Left renal cortex interstitium (tissue), 4 donors: ENCODE results near the gene DISC1. TPM values are rescaled to one million over a fixed set of nuclear protein-coding genes. Genes with fewer than 3 reads are reported as not detected.
"Not testable (repeated sequence)": the region's sequence is repeated elsewhere in the genome, so short reads cannot be mapped to it uniquely, and the experiment has no call there.

Source experiments
- DNase-seq, 4 donors: peaks; one replicate each; pipeline ENCODE4 v3.0.0-alpha.2; 2013; ENCODE audit warnings: low read depth in 4 of 4, low spot score in 2 of 4, missing footprints in 1 of 4
- polyA plus RNA-seq, 4 donors: library from polyadenylated mRNA; unstranded; fragments of 120-200 nt; gene quantifications; one replicate each; pipeline ENCODE4 v1.2.1, GENCODE V29; 2013; ENCODE audit not compliant: insufficient read length in 4 of 4

DISC1 gene
- polyA plus RNA-seq, 4 donors = 5.3 to 6.6 (median 5.6) TPM

DNA sequence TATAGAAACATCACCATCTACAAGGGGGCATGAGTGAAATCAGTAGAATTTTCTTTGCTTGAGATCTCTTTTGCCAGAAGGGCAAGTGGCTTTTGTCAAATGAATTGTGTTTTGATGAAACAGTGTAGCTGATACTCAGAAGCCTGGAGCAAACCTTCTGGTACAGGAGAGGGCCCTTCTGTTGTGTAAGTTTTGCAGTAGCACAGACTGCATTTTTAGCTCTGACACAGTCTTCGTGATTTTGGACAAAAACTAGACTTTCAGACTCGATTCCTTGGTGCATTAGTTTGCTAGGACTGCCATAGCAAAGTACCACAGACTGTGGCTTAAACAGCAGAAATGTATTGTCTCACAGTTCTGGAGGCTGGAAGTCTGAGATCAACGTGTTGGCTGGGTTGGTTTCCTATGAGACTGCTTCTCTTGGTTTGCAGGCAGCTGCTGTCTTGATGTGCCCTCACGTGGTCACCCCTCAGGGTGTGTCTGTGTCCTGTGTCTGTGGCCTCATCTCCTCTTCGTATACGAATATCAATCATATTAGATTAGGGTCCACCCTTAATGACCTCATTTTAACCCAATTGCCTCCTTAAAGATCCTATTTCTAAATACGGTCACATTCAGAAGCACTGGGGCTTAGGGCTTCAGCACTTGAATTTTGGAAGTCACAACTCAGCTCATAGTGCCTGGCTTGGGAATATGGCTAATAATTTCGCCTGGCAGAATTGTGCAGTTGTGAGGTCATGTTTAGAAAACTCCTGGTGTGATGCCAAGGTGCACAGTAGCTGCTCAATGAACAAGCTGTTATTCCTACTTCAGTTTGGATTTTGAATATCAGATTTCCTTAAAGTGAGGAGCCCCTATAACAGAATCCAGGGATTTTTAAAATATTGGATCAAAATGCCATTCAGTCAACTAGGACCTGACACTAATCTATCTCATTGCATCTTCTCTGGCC is 21.2 kb upstream of the DISC1 start:
- no peak for DNase-seq

DNA sequence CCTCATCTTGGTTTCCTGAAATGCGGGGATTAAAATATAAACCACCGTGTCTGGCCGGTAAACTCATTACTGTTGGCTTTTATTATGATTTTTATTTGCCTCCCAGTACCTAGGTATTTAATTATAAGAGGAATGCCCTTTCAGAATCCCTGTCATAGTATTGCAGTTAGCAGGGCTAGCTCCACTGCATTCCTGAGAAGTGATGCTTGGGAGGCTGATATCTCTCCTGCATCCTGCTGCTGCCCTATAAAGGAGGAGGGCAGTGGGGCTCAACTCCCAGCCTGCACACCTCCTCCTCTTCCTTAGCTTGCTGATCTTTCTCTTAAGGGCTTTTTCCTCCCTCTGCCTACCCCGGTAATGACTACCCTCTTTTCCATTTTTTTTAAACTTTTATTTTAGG is 19.9 kb upstream of the DISC1 start:
- DNase-seq = no peak

DNA sequence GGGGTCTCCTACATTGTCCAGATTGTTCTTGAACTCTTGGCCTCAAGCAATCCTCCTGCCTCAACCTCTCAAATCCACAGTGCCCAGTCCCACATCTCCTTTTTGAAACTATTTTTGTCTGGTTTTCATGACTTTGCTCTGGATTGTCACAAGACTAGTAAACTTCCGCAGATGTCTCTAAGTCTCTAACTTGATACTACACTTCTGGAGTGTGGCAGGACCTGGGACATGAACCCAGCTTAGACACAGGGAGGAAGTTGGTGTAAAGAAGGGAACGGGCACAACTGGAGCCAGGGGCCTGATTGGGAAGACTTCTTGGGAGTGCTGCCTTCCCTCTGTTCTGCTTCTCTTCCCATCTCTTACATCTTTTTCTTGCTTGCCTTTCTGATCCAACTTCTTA is 16.2 kb upstream of the DISC1 start:
- DNase-seq = no peak

DNA sequence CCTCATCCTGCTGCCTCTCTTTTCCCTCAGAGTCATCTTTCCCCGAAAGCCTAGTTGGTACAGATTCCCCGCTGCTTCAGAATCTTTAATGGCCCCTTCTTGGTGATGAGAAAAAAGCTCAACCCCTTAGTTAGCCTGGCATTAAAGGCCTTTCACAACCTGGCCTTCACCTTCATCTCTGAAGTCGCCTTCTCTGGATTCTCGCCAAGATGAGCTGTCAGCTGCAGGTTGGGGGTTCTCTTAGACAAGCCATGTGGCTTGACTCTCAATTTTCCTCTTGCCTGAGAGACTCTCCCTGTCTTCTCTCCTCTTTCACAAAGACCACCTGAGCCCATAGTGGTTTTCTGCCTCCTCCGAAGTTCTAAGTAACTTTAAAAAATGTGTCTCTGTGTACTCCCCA is 15.5 kb upstream of the DISC1 start:
- DNase-seq = no peak

GRCh38 chr1:231611851-231612250 is 14.7 kb upstream of the DISC1 start:
- DNase-seq = no peak

- DNase-seq = no peak
Observed at GRCh38 chr1:231612393-231613089, 14.0 kb upstream of the DISC1 start.

DNA sequence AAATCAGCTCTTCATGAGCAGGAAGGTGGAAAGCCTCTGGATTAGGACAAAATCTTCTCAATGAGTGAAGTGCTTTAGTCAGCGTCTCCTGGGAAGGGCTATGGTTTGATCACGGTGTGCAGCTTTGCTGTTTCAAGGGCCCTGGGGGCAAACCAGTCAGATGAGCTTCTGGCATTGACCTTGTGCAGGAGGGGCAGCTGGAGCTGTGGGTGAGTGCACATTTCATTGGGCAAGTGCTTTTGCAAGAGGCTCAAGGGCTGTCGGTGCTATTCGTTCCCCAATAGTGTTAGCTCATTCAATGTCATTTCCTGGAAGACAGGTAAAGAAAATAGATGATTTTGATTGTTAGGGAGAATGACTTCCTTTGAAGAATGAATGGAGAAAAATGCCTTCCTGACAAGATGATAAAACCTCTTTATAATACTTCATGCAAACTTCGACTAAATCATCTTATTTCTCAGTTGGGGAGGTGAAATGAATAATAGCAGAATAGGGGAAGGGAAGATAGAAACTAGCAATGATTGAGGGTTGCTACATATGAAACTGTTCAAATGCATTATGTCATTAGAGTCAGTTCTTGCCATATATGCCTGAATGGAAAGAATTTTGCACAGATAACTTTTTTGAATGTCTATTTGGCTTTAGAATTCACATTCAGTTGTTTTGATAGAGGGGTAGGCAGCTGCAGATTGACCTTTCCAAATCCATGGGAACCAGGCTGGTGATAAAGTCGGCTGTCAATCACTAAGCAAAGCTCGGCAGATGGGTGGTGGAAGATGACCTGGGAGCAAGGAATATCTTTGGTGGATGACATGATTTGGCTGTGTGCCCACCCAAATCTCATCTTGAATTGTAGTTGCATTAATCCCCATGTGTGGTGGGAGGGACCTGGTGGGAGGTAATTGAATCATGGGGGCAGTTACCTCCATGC is 12.9 kb upstream of the DISC1 start:
- DNase-seq = no peak

GRCh38 chr1:231616667-231617066 is 9.9 kb upstream of the DISC1 start:
- DNase-seq = no peak

- no peak for DNase-seq
Observed at GRCh38 chr1:231618609-231619256, 7.9 kb upstream of the DISC1 start.

DNA sequence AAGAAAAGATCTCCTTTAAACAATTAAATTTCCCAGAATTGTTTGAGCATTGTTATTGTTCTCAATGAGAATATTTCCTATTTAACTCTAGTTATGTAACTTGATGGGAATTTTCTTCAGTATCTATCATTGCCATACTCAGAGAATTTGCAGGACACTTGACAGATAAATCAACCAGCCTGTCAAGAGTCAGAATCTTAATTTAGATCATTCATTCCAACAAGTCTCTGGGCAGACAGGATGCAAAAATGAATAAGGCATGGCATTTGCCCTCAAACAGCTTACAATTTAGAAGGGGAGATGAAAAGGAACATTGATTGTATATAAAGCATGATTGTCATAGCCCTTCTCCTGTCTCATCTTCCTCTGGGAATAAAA is 7.3 kb upstream of the DISC1 start:
- DNase-seq = no peak

GRCh38 chr1:231625042-231625441 is 1.5 kb upstream of the DISC1 start:
- DNase-seq = not testable (repeated sequence)

DNA sequence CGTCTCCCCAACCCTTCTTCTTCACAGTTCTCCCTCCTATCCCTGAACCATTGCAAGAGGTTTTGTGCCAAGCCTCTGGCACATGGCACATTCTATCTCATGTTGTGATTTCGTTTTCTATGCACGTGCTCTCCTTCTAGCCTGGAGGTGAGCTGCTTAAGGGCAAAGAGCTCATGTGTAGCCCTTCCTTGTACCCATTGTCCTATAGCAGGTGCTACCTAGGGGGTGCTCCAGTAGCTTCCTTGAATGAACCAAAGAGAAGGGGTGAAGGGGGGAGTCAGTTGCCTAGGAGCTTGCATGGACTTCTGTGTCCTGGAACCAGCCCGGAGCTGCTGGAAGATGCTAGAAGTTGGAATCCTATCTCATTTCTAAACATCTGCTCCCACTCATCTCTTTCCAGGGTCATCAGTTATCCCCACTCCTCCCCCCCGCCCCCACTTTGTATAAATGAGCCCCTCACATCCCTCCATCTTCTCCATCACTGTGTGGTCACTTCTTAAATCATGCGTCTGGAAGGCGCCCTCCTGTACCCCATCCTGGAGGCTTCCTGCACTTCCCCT is 535 bp upstream of the DISC1 start:
- no peak for DNase-seq

GRCh38 chr1:231626951-231627614 is 493 bp downstream of the DISC1 start:
- DNase-seq = no peak

DNA sequence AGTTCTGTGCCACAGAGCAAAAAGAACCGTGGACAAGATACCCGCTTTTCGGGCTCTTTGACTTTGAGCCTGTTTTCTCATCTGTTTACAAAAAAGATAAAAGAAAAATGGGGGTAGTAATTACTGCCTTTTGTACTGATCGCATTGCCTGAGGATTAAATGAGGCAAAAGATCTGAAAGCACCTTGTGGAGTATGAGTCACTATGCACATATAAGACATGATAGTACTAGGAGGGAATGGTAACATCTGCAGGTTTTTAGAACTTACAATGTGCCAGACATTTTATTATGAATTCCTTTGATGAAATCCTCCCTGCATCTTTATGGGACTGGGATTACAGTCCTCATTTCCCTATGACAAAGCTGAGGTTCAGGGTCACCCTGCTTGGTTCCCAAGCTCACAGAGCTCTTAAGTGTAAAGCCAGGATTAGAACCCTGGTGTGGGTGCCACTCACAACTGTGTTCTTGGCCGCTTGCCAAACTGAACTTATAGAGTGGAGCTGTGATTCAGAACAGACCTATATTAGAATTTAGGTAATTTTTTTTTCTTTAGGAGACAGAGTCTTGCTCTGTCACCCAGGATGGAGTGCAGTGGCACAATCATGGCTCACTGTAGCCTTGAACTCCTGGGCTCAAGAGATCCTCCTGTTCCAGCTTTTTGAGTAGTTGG is 1.8 kb downstream of the DISC1 start:
- no peak for DNase-seq

DNA sequence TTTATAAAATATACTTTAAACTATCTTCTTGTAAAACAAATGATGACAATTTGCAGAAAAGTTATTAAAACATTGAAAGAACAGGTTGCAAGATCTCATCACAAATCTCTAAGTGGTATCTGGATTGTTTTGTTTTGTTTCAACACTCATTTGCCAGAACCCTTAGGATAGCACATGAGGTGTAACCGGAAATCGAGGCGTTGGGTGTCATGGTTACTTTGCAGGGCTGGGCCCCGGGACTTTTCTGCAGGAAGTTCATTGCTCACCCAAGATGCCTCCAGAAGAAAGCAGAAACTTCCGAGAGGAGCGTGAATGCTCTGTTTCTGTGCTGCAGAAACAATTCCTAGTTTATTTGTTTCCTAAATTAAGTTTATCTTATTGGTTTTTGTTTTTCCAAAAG is 2.5 kb downstream of the DISC1 start:
- no peak for DNase-seq

GRCh38 chr1:231630558-231631205 is 4.1 kb downstream of the DISC1 start:
- no peak for DNase-seq

DNA sequence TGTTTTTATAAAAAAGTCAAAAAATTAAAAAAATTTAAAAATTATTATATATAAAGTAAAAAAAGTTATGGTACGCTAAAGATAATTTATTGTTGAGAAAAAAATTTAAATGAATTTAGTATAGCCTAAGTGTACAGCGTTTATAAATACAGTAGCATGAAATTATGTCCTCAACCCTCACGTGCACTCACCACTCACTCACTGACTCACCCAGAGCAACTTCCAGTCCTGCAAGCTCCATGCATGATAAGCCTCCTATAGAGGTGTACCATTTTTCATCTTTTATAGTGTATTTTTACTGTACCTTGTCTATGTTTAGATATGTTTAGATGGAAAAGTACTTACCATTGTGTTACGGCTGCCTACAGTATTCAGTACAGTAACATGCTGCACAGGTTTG is 5.1 kb downstream of the DISC1 start:
- DNase-seq = no peak

DNA sequence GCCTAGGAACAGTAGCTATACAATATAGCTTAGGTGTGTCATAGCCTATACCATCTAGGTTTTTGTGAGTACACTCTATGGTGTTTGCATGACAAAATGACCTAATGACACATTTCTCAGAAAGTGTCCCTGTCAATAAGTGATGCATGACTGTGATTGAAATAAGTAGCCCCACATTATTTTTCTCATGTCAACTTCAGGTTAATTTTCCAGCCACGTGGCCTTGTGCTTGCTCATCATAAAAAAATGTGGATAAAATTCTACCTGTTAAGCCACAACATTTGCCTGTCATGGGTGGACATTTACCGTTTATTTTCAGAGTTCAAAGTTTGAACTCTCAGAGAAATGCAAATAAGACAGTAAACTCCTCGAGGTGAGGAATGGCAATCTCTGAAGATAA is 5.5 kb downstream of the DISC1 start:
- no peak for DNase-seq
